ENCODE data around the gene PAK4.

PAK4 gene

DNA sequence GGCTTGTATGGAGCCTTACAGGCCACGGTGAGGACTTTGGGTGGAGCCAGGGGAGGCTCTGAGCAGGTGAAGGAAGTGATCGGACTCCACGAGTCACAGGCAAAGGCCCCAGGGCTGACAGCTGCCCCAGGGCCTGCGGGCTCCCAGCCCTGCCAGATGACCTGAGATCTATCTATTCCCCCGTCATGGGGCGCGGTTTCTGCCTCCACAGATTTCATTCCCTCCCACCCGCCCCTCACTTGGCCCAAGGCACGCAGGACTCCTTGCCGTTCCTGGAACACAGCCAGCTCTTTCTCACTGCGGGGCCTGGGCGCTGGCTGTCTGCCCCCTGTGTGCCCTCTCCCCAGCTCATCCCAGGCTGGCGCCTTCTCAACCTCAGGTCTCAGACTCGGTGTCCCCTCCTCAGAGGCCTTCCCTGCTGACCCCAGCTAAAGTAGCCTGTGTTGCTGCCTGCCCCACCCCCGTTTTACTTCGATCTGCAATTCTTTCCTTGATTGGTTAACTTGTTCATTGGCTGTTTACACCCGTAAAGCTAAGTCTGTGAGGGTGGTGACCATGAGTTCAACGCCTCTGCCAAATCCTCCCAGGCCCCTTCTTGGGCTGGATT lies 13.9 kb upstream of the PAK4 start:
- TF ChIP-seq TCF12 (IDR thresholded peaks at IDR 0.05; ENCODE audit: low read depth) (no peak), YY1 (IDR thresholded peaks at IDR 0.05; ENCODE audit: low read depth) (no peak)
- TF ChIP-seq, protein P1, sequence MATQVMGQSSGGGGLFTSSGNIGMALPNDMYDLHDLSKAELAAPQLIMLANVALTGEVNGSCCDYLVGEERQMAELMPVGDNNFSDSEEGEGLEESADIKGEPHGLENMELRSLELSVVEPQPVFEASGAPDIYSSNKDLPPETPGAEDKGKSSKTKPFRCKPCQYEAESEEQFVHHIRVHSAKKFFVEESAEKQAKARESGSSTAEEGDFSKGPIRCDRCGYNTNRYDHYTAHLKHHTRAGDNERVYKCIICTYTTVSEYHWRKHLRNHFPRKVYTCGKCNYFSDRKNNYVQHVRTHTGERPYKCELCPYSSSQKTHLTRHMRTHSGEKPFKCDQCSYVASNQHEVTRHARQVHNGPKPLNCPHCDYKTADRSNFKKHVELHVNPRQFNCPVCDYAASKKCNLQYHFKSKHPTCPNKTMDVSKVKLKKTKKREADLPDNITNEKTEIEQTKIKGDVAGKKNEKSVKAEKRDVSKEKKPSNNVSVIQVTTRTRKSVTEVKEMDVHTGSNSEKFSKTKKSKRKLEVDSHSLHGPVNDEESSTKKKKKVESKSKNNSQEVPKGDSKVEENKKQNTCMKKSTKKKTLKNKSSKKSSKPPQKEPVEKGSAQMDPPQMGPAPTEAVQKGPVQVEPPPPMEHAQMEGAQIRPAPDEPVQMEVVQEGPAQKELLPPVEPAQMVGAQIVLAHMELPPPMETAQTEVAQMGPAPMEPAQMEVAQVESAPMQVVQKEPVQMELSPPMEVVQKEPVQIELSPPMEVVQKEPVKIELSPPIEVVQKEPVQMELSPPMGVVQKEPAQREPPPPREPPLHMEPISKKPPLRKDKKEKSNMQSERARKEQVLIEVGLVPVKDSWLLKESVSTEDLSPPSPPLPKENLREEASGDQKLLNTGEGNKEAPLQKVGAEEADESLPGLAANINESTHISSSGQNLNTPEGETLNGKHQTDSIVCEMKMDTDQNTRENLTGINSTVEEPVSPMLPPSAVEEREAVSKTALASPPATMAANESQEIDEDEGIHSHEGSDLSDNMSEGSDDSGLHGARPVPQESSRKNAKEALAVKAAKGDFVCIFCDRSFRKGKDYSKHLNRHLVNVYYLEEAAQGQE (IDR thresholded peaks at IDR 0.05; ENCODE audit: low read depth): no peak

DNA sequence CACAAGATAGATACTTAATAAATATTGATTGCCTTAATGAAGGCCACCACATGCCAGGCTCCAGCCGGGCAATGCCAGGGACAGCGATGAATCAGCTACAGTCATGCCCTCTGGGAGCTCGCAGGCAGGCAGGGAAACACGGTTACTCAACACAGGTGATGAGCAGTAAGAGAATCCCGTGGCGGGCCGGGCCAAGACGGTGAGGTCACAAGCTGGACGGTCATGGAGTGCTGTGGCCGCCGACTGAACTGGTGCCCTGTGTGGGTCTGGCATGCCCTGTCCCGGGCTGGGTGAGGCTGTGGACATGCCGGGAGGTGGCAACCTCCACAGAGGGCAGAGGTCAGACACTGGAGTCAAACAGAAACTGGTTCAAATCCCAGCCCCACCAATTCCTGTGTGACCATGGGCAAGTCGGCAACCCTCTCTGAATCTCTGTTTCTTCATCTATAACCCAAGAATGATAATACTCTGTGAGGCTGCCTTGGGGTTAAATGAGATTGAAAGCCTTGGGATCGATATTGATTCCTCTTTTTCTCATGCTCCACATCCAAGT lies 13.2 kb upstream of the PAK4 start:
- TF ChIP-seq YY1 (IDR thresholded peaks at IDR 0.05; ENCODE audit: low read depth): no peak
- no peak for TF ChIP-seq CEBPB (IDR thresholded peaks at IDR 0.05)
- TF ChIP-seq TEAD4 (IDR thresholded peaks at IDR 0.05): no peak
- no peak for TF ChIP-seq FOXM1 (IDR thresholded peaks at IDR 0.05; ENCODE audit: borderline replicate concordance, low read depth)
- TF ChIP-seq ZBTB7A (IDR thresholded peaks at IDR 0.05; ENCODE audit: low read depth): no peak
- TF ChIP-seq TCF12 (IDR thresholded peaks at IDR 0.05; ENCODE audit: low read depth): no peak
- TF ChIP-seq, protein P2, sequence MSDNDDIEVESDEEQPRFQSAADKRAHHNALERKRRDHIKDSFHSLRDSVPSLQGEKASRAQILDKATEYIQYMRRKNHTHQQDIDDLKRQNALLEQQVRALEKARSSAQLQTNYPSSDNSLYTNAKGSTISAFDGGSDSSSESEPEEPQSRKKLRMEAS (IDR thresholded peaks at IDR 0.05): no peak
- no peak for TF ChIP-seq NFIC (IDR thresholded peaks at IDR 0.05)
- TF ChIP-seq TAF1 (IDR thresholded peaks at IDR 0.05; ENCODE audit: low read depth): no peak

DNA sequence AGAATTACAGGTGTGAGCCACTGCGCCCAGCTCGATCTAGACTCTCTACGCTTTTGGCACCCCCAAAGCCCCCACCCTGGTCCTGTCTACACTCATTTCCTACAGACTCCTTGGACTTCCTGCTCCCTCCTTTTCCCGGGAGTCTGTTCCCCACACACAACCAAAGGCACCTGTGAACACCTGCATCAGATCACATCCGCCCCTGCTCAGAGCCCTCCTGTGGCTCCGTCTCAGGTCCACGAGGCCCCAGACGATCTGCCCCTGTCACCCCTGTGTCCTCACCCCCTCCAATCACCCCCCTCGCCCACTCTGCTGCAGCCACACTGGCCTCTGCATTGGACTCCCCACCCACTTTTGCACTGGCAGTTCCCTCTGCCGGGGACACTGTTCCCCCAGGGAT lies 12.4 kb upstream of the PAK4 start:
- TF ChIP-seq, protein P1 (IDR thresholded peaks at IDR 0.05; ENCODE audit: low read depth): no peak
- no peak for TF ChIP-seq CEBPB (IDR thresholded peaks at IDR 0.05)
- TF ChIP-seq TAF1 (IDR thresholded peaks at IDR 0.05; ENCODE audit: low read depth): no peak
- TF ChIP-seq EP300 (IDR thresholded peaks at IDR 0.05; ENCODE audit: borderline replicate concordance): no peak
- no peak for TF ChIP-seq YY1 (IDR thresholded peaks at IDR 0.05; ENCODE audit: low read depth)

DNA sequence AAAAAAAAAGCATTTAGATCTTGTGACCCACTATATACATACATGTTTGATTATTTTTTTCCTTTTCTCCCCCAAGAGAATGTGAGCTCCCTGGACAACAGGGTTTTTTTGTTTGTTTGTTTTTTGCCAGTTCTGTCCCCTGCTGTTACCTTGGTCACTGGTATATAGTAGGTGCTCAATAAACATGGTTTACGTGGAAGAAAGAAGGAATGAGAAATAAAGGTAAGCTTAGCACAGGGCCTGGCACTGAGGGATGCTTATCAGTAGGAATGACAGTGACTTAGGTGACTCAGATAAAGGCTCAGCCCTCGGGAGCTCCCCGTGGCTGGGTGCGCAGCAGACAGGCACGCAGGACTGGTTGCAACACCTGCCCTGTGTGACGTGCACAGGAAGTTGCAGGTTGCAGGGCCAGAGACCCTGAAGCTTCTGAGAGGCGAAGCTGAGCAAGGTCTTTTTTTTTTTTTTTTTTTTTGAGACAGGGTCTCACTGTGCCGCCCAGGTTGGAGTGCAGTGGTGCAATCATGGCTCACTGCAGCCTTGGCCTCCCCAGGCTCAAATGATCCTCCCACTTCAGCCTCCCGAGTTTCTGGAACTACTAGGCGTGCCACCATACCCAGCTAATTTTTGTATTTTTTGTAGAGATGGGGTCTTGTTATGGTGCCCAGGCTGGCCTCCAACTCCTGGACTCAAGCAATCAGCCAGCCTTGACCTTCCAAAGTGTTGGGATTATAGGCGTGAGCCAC lies 10.3 kb upstream of the PAK4 start:
- no peak for TF ChIP-seq FOXM1 (IDR thresholded peaks at IDR 0.05; ENCODE audit: borderline replicate concordance, low read depth)
- TF ChIP-seq YY1 (IDR thresholded peaks at IDR 0.05; ENCODE audit: low read depth): no peak
- TF ChIP-seq, protein P2 (IDR thresholded peaks at IDR 0.05): no peak
- no peak for TF ChIP-seq TEAD4 (IDR thresholded peaks at IDR 0.05)
- TF ChIP-seq TCF12 (IDR thresholded peaks at IDR 0.05; ENCODE audit: low read depth): no peak
- no peak for TF ChIP-seq RAD21 (IDR thresholded peaks at IDR 0.05; ENCODE audit: low read depth)
- TF ChIP-seq, protein P1 (IDR thresholded peaks at IDR 0.05; ENCODE audit: low read depth): no peak
- no peak for TF ChIP-seq EP300 (IDR thresholded peaks at IDR 0.05; ENCODE audit: borderline replicate concordance)
- no peak for TF ChIP-seq EGR1 (IDR thresholded peaks at IDR 0.05)
- TF ChIP-seq CREB1 (IDR thresholded peaks at IDR 0.05; ENCODE audit: low read depth): no peak
- TF ChIP-seq ZBTB7A (IDR thresholded peaks at IDR 0.05; ENCODE audit: low read depth): no peak
- TF ChIP-seq TAF1 (IDR thresholded peaks at IDR 0.05; ENCODE audit: low read depth): no peak
- no peak for TF ChIP-seq NFIC (IDR thresholded peaks at IDR 0.05)
- no peak for TF ChIP-seq CEBPB (IDR thresholded peaks at IDR 0.05)

DNA sequence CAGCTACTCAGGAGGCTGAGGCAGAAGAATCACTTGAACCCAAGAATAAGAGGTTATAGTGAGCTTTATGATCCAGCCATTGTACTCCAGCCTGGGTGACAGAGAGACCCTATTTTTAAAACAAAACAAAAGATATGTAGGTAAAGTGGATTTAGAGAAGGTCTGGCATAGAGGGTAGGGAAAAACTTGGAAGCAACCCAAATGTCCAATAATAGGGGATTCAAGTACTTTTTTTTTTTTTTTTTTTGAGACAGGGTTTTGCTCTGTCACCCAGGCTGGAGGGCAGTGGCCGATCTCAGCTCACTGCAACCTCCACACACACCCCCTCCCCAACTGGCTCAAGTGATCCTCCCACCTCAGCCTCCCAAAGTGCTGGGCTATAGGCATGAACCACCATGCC lies 5.8 kb upstream of the PAK4 start:
- TF ChIP-seq NFIC (IDR thresholded peaks at IDR 0.05) (no peak), CREB1 (IDR thresholded peaks at IDR 0.05; ENCODE audit: low read depth) (no peak), YY1 (IDR thresholded peaks at IDR 0.05; ENCODE audit: low read depth) (no peak), EP300 (IDR thresholded peaks at IDR 0.05; ENCODE audit: borderline replicate concordance) (no peak), FOXM1 (IDR thresholded peaks at IDR 0.05; ENCODE audit: borderline replicate concordance, low read depth) (no peak), ZBTB7A (IDR thresholded peaks at IDR 0.05; ENCODE audit: low read depth) (no peak), TAF1 (IDR thresholded peaks at IDR 0.05; ENCODE audit: low read depth) (no peak), RAD21 (IDR thresholded peaks at IDR 0.05; ENCODE audit: low read depth) (no peak), EGR1 (IDR thresholded peaks at IDR 0.05) (no peak), TCF12 (IDR thresholded peaks at IDR 0.05; ENCODE audit: low read depth) (no peak), CEBPB (IDR thresholded peaks at IDR 0.05) (no peak), TEAD4 (IDR thresholded peaks at IDR 0.05) (no peak)
- TF ChIP-seq, protein P3, sequence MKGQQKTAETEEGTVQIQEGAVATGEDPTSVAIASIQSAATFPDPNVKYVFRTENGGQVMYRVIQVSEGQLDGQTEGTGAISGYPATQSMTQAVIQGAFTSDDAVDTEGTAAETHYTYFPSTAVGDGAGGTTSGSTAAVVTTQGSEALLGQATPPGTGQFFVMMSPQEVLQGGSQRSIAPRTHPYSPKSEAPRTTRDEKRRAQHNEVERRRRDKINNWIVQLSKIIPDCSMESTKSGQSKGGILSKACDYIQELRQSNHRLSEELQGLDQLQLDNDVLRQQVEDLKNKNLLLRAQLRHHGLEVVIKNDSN (IDR thresholded peaks at IDR 0.05): no peak
- TF ChIP-seq, protein P1 (IDR thresholded peaks at IDR 0.05; ENCODE audit: low read depth): no peak
- TF ChIP-seq, protein P2 (IDR thresholded peaks at IDR 0.05): no peak
